ENCODE data around the gene ATP1B1. TPM values are rescaled to one million over a fixed set of nuclear protein-coding genes. Genes with fewer than 3 reads are reported as not detected.

ATP1B1 gene
- total RNA-seq, 1 donor: 13.7 TPM

GRCh38 chr1:169137357-169137756 is 30.9 kb downstream of the ATP1B1 start:
- TF ChIP-seq CTCF (IDR thresholded peaks at IDR 0.05; ENCODE audit: insufficient read depth, low read length): no peak
- no peak overlapping the region for H3K4me3 ChIP-seq (ENCODE audit: low read depth, low read length)
- DNase-seq (ENCODE audit: low read depth): no peak

GRCh38 chr1:169138866-169139670 is 32.6 kb downstream of the ATP1B1 start:
- TF ChIP-seq CTCF (IDR thresholded peaks at IDR 0.05; ENCODE audit: insufficient read depth, low read length): no peak

GRCh38 chr1:169141356-169141755 is 34.9 kb downstream of the ATP1B1 start:
- no peak for DNase-seq (ENCODE audit: low read depth)
- TF ChIP-seq CTCF (IDR thresholded peaks at IDR 0.05; ENCODE audit: insufficient read depth, low read length): no peak
- no peak overlapping the region for H3K4me3 ChIP-seq (ENCODE audit: low read depth, low read length)

More at GRCh38 chr1:169138866-169139670, 32.6 kb downstream of the ATP1B1 start:
- no peak overlapping the region for H3K4me3 ChIP-seq (ENCODE audit: low read depth, low read length)
- no peak for DNase-seq (ENCODE audit: low read depth)

GRCh38 chr1:169142129-169142528 is 35.6 kb downstream of the ATP1B1 start:
- TF ChIP-seq CTCF (IDR thresholded peaks at IDR 0.05; ENCODE audit: insufficient read depth, low read length): no peak
- H3K4me3 ChIP-seq (ENCODE audit: low read depth, low read length): no peak overlapping the region
- no peak for DNase-seq (ENCODE audit: low read depth)

GRCh38 chr1:169143346-169143745 is 36.9 kb downstream of the ATP1B1 start:
- no peak for DNase-seq (ENCODE audit: low read depth)
- no peak overlapping the region for H3K4me3 ChIP-seq (ENCODE audit: low read depth, low read length)
- TF ChIP-seq CTCF (IDR thresholded peaks at IDR 0.05; ENCODE audit: insufficient read depth, low read length): no peak

- DNase-seq (ENCODE audit: low read depth): no peak
- TF ChIP-seq CTCF (IDR thresholded peaks at IDR 0.05; ENCODE audit: insufficient read depth, low read length): no peak
- H3K4me3 ChIP-seq (ENCODE audit: low read depth, low read length): no peak overlapping the region
Measured at GRCh38 chr1:169143984-169144383, 37.5 kb downstream of the ATP1B1 start.
